ENCODE measurements around the gene SNX8.

GRCh38 chr7:2274666-2275065, 39.6 kb downstream of the SNX8 start:
- TF ChIP-seq, protein P1, sequence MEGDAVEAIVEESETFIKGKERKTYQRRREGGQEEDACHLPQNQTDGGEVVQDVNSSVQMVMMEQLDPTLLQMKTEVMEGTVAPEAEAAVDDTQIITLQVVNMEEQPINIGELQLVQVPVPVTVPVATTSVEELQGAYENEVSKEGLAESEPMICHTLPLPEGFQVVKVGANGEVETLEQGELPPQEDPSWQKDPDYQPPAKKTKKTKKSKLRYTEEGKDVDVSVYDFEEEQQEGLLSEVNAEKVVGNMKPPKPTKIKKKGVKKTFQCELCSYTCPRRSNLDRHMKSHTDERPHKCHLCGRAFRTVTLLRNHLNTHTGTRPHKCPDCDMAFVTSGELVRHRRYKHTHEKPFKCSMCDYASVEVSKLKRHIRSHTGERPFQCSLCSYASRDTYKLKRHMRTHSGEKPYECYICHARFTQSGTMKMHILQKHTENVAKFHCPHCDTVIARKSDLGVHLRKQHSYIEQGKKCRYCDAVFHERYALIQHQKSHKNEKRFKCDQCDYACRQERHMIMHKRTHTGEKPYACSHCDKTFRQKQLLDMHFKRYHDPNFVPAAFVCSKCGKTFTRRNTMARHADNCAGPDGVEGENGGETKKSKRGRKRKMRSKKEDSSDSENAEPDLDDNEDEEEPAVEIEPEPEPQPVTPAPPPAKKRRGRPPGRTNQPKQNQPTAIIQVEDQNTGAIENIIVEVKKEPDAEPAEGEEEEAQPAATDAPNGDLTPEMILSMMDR (conservative IDR thresholded peaks at IDR 0.05; ENCODE audit: low read length) = no peak
- no peak for TF ChIP-seq EZH2phosphoT487 (IDR thresholded peaks at IDR 0.05; ENCODE audit: borderline replicate concordance, low read depth, low read length)

Data from OCI-LY7 (cell line).